Measurements from ENCODE around the gene NPTXR. TPM values are rescaled to one million over a fixed set of nuclear protein-coding genes. Genes with fewer than 3 reads are reported as not detected.
A peak's percentile ranks its signal among the peaks of the same experiment; 100 is the strongest.

NPTXR gene
- total RNA-seq, 1 donor from 2014 or later, result 0.62 TPM

DNA sequence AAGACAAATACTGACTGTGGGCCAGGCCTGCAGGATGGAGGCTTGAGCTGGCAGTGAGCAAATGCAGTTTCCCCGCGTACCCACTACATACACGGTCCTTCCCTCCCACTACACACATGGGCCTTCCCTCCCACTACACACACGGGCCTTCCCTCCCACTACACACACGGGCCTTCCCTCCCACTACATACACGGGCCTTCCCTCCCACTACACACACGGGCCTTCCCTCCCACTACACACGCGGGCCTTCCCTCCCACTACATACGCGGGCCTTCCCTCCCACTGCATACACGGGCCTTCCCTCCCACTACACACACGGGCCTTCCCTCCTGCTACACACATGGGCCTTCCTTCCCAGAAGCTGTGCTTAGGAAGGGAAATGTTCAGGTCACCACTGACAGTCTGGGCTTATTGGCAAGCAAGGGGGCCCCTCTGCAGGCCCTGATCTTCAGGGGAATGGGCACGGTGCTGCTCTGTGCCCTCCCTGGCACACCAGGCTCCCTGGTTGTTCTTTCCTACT, 60.7 kb downstream of the NPTXR start:
- Mint-ChIP-seq H3K9me3 (ENCODE audit: unreplicated experiment) (no peaks in the 10 kb centered on the region), H3K27me3 (ENCODE audit: unreplicated experiment) (peaks cover 11% of the 10 kb centered on the region), H3K27ac (ENCODE audit: unreplicated experiment) (no peak overlapping the region), H3K4me3 (ENCODE audit: unreplicated experiment) (no peak overlapping the region), H3K4me1 (ENCODE audit: unreplicated experiment) (no peaks in the 10 kb centered on the region), H3K36me3 (ENCODE audit: low read depth, unreplicated experiment) (peaks cover 25% of the 10 kb centered on the region)
- TF ChIP-seq, protein P1, sequence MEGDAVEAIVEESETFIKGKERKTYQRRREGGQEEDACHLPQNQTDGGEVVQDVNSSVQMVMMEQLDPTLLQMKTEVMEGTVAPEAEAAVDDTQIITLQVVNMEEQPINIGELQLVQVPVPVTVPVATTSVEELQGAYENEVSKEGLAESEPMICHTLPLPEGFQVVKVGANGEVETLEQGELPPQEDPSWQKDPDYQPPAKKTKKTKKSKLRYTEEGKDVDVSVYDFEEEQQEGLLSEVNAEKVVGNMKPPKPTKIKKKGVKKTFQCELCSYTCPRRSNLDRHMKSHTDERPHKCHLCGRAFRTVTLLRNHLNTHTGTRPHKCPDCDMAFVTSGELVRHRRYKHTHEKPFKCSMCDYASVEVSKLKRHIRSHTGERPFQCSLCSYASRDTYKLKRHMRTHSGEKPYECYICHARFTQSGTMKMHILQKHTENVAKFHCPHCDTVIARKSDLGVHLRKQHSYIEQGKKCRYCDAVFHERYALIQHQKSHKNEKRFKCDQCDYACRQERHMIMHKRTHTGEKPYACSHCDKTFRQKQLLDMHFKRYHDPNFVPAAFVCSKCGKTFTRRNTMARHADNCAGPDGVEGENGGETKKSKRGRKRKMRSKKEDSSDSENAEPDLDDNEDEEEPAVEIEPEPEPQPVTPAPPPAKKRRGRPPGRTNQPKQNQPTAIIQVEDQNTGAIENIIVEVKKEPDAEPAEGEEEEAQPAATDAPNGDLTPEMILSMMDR (IDR thresholded peaks at IDR 0.05; ENCODE audit: unreplicated experiment), result no peak
- DNase-seq (ENCODE audit: low spot score), result no peak

DNA sequence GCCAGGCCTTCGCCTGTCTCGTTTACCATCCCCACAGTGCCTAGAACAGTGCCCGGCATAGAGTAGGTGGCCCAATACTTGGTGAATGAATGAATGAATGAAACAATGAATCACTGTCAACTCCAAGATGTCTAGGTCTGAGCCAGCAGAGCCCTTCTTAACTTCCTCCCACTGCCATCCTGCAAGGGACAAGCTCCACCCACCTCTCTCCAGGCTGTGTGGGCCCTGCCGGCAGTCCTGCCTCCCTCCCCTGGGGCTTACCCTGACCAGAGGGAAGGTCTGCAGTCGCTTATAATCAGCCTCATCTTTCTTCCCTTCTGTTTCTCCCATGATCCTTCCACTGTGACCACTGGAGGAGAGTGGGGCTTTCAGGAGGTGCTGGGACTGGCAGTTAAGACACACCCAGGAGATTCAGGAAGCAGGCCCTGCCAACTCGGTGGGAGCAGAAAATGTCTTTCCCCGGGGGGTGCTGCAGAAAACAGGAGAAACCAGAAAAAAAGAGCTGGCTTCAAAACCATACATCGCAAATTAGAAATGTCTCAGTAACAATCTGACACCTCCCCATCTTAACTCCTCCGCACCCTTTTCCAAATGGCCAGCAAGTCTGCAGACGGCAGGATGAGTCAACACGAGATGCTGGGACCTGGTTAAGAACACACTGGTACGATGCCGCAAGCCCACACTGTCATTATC, 61.3 kb downstream of the NPTXR start:
- TF ChIP-seq, protein P1 (IDR thresholded peaks at IDR 0.05; ENCODE audit: unreplicated experiment), result no peak
- no peaks in the 10 kb centered on the region for H3K9me3 Mint-ChIP-seq (ENCODE audit: unreplicated experiment)
- no peak overlapping the region for H3K4me3 Mint-ChIP-seq (ENCODE audit: unreplicated experiment)
- peaks cover 26% of the 10 kb centered on the region for H3K36me3 Mint-ChIP-seq (ENCODE audit: low read depth, unreplicated experiment)
- H3K27me3 Mint-ChIP-seq (ENCODE audit: unreplicated experiment), result peaks cover 11% of the 10 kb centered on the region
- no peak for DNase-seq (ENCODE audit: low spot score)
- no peaks in the 10 kb centered on the region for H3K4me1 Mint-ChIP-seq (ENCODE audit: unreplicated experiment)
- no peak overlapping the region for H3K27ac Mint-ChIP-seq (ENCODE audit: unreplicated experiment)

DNA sequence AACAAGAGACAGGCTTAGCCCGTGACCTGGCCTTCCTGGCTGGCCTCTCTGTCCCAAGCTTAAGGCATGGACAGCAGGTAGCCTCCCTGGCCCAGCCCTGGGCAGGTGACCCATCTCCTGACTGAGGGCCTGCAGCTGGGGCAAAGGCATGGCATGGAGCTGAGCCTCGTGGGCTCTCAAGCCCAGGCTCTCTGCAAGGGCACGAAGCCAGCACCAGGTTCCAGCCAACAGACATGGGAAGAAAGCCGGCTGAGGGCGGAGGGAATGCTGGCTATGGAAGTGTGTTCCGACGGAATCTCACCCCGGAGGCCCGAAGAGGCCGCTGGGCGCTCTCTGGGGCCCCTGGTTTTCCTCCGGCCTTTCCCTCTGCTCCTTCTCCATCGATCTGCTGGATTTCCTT, 62.8 kb downstream of the NPTXR start:
- Mint-ChIP-seq H3K36me3 (ENCODE audit: low read depth, unreplicated experiment) (peaks cover 26% of the 10 kb centered on the region), H3K4me3 (ENCODE audit: unreplicated experiment) (no peak overlapping the region), H3K9me3 (ENCODE audit: unreplicated experiment) (no peaks in the 10 kb centered on the region), H3K27ac (ENCODE audit: unreplicated experiment) (no peak overlapping the region), H3K4me1 (ENCODE audit: unreplicated experiment) (peaks cover 12% of the 10 kb centered on the region), H3K27me3 (ENCODE audit: unreplicated experiment) (peaks cover 11% of the 10 kb centered on the region)
- DNase-seq (ENCODE audit: low spot score), result no peak
- TF ChIP-seq, protein P1 (IDR thresholded peaks at IDR 0.05; ENCODE audit: unreplicated experiment), result no peak

DNA sequence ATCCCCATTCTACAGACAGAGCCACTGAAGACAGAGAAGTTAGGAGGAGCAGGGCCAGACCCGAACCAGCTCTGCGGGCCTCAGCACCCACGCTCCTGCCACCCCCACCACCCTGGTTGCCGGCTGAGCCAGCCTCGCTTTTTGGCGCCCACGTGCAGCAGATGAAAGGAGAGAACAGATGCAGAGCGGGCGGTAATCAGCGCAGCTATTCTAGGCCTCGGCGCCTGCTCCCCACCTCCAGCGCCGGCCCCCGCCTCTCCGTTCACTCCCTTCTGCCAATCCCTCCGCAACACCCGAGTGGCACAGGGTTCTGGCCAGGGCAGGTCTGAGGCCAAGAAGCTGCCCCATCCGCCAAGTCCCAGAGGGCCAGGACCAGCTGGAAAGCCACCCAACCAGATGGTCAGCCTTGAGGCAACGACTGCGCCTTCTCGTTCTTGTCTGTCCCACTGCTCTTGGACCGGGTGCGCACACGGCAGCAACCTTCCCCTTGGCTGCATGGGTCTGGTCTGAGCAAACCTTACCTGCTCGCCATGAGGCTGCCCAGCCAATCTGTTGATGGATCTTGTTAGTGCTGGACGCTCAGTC, 66.6 kb downstream of the NPTXR start:
- TF ChIP-seq, protein P1 (IDR thresholded peaks at IDR 0.05; ENCODE audit: unreplicated experiment), result no peak
- H3K4me3 Mint-ChIP-seq (ENCODE audit: unreplicated experiment), result no peak overlapping the region
- no peak overlapping the region for H3K27ac Mint-ChIP-seq (ENCODE audit: unreplicated experiment)
- H3K4me1 Mint-ChIP-seq (ENCODE audit: unreplicated experiment), result peaks cover 14% of the 10 kb centered on the region
- no peak for DNase-seq (ENCODE audit: low spot score)
- peaks cover 13% of the 10 kb centered on the region for H3K27me3 Mint-ChIP-seq (ENCODE audit: unreplicated experiment)
- no peaks in the 10 kb centered on the region for H3K9me3 Mint-ChIP-seq (ENCODE audit: unreplicated experiment)
- H3K36me3 Mint-ChIP-seq (ENCODE audit: low read depth, unreplicated experiment), result peaks cover 25% of the 10 kb centered on the region

DNA sequence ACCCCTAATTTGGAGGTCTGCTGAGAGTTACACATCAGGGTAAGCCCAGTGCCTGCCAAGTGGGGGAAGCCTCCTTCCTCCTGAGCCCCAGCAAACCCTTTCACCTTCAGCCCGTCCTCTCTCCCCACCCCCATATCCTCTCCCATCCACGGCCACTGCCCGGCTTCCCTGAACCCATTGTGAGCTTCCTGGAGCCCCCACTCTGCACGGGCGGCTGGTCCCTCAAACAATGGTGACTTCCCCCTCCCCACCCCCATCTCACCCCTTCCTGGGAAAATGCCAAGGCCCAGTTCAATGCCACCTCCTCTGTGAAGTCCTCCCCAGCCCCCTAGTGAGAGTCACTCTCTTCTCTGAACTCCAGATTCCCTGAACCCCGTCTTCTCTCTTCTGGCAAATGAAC, 67.7 kb downstream of the NPTXR start:
- no peak for DNase-seq (ENCODE audit: low spot score)
- Mint-ChIP-seq H3K36me3 (ENCODE audit: low read depth, unreplicated experiment) (peaks cover 18% of the 10 kb centered on the region), H3K27ac (ENCODE audit: unreplicated experiment) (no peak overlapping the region), H3K4me1 (ENCODE audit: unreplicated experiment) (peaks cover 14% of the 10 kb centered on the region), H3K9me3 (ENCODE audit: unreplicated experiment) (no peaks in the 10 kb centered on the region), H3K4me3 (ENCODE audit: unreplicated experiment) (peak overlapping the region; percentile 3), H3K27me3 (ENCODE audit: unreplicated experiment) (peaks cover 8% of the 10 kb centered on the region)
- TF ChIP-seq, protein P1 (IDR thresholded peaks at IDR 0.05; ENCODE audit: unreplicated experiment), result no peak

Measured in endothelial cell (in vitro differentiated cells).